A549 (cell line): Measurements from ENCODE around the gene FAM72D.
"Not testable (repeated sequence)": the region's sequence is repeated elsewhere in the genome, so short reads cannot be mapped to it uniquely, and the experiment has no call there.

ENCODE experiments used
- RFX5 ChIP-seq: fragments of 450-650 bp; IDR thresholded peaks from 2 replicates; pipeline ENCODE4 v1.7.1; 2014; ENCODE audit warnings: antibody characterized with exemption, mild to moderate bottlenecking, moderate library complexity
- TF ChIP-seq, protein P1 (sequence below): IDR thresholded peaks from 2 replicates; pipeline ENCODE4 v1.6.1; 2012
- TF ChIP-seq, protein P2 (sequence below): fragments of >200 bp; sonication (Bioruptor Twin); formaldehyde crosslinking; IDR thresholded peaks from 3 replicates; pipeline ENCODE4 v1.5.1; 2016
- TF ChIP-seq, protein P3 (sequence below): fragments of 450-650 bp; IDR thresholded peaks from 2 replicates; pipeline ENCODE4 v1.6.1; 2014; ENCODE audit warnings: antibody characterized with exemption

DNA sequence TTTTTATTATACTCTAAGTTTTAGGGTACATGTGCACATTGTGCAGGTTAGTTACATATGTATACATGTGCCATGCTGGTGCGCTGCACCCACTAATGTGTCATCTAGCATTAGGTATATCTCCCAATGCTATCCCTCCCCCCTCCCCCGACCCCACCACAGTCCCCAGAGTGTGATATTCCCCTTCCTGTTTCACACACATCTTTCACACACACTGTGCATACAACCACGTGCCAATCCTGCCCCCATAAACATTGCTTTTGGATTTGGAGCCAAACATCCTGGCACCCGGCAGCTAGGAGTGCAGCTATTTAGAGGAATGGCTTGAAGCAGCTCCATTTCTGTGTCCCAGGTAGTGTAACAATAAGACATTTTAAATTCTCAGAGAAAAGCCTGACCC, 51.4 kb downstream of the FAM72D start:
- TF ChIP-seq, protein P1, sequence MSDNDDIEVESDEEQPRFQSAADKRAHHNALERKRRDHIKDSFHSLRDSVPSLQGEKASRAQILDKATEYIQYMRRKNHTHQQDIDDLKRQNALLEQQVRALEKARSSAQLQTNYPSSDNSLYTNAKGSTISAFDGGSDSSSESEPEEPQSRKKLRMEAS: not testable (repeated sequence)
- TF ChIP-seq, protein P2, sequence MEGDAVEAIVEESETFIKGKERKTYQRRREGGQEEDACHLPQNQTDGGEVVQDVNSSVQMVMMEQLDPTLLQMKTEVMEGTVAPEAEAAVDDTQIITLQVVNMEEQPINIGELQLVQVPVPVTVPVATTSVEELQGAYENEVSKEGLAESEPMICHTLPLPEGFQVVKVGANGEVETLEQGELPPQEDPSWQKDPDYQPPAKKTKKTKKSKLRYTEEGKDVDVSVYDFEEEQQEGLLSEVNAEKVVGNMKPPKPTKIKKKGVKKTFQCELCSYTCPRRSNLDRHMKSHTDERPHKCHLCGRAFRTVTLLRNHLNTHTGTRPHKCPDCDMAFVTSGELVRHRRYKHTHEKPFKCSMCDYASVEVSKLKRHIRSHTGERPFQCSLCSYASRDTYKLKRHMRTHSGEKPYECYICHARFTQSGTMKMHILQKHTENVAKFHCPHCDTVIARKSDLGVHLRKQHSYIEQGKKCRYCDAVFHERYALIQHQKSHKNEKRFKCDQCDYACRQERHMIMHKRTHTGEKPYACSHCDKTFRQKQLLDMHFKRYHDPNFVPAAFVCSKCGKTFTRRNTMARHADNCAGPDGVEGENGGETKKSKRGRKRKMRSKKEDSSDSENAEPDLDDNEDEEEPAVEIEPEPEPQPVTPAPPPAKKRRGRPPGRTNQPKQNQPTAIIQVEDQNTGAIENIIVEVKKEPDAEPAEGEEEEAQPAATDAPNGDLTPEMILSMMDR: not testable (repeated sequence)
- TF ChIP-seq, protein P3, sequence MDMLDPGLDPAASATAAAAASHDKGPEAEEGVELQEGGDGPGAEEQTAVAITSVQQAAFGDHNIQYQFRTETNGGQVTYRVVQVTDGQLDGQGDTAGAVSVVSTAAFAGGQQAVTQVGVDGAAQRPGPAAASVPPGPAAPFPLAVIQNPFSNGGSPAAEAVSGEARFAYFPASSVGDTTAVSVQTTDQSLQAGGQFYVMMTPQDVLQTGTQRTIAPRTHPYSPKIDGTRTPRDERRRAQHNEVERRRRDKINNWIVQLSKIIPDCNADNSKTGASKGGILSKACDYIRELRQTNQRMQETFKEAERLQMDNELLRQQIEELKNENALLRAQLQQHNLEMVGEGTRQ: not testable (repeated sequence)
- not testable (repeated sequence) for TF ChIP-seq RFX5
